GM19240 (cell line): Measurements from ENCODE around the gene CLDN19.
"Not testable (repeated sequence)": the region's sequence is repeated elsewhere in the genome, so short reads cannot be mapped to it uniquely, and the experiment has no call there.

Experiments
- DNase-seq: peaks from one replicate; pipeline ENCODE4 v3.0.0; 2011; ENCODE audit warnings: low spot score; ENCODE audit not compliant: insufficient read length

CLDN19 gene

DNA sequence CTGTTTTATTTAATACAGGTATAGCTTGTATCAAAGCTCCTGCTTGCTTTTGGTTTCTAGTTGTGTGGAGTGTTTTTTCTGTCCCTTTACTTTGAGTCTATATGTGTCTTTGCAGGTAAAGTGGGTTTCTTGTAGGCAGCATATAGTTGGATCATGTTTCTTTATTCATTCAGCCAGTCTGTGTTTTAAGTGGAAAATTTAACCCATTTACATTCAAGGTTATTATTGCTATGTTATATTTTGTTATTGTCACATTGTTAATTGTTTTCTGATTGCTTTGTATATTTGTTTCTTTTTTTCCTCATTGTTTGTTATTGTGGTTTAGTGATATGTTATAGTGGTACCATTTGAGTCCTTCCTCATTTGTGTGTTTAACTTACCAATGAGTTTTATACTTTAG is 26.7 kb downstream of the CLDN19 start:
- DNase-seq = no peak

DNA sequence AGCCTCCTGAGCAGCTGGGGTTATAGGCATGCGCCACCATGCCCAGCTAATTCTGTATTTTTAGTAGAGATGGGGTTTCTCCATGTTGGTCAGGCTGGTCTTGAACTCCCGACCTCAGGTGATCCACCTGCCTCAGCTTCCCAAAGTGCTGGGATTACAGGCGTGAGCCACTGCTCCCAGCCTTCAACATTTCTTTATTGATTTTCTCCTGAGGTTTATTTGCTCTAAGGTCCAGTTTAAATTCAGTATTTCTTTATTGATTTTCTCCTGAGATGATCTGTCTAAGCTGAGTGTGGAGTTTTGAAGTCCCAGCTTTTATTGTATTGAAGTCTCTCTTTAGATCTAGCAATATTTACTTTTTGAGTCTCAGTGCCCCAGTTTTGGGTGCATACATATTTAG is 27.2 kb downstream of the CLDN19 start:
- DNase-seq = not testable (repeated sequence)

DNA sequence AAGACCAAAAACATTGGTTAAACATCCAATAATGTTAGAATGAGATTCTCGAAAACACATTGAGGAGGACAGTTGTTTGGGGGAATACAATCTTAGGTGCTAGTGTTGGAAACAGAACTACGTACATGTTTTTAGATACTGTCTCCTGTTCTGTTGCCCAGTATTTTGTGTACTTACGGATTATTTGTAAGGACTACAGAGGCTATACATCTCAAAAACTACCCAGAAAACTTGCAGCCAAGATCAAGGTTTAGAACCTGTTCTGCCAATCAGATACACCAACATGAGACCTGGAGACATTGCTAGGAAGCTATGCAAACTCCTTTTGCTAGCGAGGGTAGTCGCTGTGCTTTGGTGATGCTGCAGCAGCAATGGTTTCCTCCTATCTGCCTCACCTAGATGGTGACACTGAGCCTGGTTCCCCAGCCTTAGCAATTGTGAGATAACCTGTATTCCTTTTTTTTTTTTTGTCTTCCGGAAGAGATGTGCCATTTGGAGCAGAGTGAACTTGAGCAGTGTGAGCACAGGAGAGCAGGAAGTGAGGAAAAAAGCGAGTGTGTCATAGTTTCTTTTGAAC is 36.1 kb downstream of the CLDN19 start:
- DNase-seq = no peak

DNA sequence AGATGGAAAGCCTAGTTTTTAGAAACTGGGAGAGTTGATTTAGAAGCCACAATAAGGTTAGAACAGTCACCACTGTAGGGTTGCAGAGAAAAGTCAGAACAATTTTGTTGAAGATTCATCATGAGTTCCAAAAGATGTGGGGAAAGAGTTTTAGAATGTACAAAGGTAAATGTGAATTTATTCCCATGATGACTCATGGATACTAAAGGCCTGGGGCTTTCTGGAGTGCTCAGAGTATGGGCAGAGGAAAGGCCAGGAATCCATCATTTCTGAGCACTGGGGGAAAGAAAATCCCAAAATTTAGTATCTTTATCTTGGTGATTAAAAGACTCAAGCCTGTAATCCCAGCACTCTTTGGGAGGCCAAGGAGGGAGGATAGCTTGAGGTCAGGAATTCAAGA is 40.0 kb downstream of the CLDN19 start:
- DNase-seq = no peak

DNA sequence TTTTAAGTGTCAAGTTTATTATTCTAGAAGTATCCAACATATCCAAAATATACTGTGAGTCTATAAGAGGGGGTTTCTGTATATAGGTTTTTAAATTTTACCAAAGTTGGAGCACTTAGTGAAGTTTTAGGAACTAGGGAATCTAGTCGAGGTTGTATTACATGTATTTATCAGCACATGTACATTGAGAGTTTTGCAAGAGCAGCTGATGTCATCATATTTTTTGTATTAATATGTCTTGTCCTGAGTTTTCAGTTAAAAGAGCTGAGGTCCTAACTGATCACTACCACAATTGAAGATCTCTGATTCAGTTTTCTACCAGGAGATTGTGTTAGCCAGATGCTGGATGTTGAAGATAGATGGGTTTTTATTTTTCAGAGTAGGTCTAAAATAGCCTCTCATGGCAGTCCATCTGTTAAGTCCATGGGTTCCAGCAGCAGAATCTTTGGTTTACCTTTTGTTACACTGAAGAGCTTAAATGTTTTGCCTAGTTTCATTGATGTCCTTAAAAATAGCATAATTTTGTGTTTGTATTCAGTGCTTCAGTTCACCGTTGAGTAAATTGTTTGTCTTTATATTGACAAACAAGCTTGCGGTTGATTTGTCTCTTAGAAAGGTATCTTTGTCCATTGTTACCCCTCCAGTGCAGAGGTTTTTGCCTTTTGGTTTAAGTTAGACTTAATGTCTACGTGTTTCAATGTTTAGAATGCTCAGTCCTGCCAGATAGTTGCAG is 41.8 kb downstream of the CLDN19 start:
- no peak for DNase-seq

DNA sequence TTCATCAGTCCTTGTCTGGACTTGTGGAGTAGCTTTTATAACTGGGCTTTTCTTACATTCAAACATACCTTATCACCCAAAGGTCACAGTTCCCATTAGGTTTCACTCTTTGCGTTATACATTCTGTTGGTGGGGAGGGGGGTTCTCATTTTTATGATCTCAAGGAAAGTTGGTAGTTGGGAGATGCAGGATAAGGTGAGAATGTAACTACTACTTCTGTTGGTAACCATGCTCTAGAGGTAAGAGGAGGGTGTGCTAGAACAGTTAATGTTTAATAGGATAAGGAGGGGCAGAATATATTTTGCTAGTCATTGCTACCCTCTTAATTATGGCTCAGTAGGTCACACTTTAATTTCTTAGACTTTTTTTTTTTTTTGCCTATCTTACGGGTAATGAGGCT is 47.1 kb downstream of the CLDN19 start:
- no peak for DNase-seq

DNA sequence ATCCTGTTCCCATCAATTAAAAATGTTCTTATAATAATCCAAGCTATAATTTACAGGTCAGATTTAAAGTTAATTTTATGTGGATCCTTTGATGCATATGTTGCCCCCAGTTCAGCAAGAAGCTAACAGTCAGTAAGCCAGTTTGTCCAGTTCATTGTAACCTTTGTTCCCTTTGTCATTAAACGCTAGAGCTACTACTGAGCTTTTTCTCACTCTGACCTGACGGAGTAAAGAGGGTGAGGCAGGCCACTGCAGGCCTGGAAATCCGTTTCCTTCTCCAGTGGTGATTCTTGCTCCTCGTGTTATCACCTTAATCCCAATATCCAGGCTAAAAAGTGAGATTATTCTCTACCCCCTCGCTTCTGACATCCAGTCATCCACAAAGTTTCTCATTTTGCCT is 47.6 kb downstream of the CLDN19 start:
- no peak for DNase-seq

DNA sequence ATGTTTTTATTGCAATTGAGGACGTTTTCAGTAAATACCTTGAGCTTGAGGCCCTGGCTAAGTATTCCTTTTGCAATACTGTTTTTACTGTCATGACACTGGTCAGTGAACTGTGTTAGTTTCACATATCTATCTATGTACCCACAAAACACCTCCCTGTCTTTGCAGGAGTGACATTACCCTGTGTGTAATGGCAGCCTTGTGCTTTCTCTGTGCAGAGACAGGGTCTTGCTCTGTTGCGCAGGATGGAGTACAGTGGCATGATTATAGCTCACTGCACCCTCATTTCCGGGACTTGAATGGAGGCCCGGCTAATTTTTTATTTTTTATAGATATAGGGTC is 48.9 kb downstream of the CLDN19 start:
- DNase-seq = no peak

DNA sequence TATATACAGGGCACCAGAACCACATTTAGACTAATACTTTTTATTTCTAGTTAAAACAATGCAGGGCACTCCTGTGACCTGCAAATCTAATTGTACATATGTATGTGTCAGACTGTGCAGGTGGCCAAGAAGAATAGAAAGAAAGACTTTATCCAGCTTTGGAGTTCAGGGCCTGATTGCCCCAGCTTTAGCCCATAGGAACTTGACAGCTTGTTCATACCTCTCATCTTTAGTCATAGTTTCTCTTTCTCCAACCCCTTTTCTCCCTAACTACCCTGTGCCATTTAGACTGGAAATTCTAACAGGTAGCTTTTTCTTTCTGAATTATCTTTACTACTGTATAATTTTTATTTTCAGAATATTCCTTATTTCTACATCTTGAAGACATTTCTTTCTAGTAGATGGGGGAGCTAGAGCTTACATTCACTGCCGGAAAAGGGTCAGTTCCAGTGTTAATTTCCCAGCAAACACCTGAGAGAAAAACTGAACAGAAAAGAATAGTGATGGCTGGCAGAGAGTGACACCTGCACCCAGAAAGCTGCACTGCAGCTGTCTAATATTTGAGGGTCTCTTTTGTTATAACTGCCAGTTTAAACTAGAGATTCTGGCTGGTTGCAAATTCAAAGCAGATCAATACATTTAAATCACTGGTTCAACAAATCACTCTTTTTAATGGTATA is 49.4 kb downstream of the CLDN19 start:
- no peak for DNase-seq

DNA sequence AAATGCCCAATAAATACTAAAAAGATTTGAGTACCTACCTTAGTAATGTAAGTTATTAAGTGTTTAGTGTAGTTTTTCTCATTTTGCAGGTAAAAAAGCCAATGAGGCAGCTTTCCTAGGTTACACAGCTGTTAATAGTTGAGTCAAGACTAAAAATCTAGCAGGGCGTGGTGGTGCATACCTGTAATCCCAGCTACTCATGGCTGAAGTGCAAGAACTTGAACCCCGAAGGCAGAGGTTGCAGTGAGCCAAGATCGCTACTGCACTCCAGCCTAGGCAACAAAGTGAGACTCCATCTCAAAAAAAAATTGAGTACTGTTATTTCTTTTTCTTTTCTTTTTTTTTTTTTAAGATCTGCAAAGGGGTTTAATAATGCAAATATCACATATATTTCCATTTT is 50.1 kb downstream of the CLDN19 start:
- no peak for DNase-seq

DNA sequence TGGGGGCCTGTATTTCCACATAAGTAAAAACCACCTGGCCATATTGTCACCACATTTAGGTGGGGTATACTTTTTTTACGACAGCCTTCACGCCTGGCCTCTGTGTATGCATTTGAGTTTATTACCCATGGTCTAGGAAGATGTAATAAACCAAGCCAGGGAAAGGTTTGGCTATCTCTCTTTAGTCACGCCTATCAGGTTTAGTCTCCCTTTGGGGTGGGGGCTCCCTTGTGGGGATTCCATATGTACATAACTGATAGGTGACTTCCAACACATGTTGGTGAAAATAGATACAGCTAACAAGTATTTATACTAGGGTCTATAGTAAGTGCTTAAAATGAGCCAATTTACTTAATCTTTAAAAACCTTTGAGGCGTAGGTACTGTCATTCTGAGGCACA is 53.6 kb downstream of the CLDN19 start:
- DNase-seq = no peak

DNA sequence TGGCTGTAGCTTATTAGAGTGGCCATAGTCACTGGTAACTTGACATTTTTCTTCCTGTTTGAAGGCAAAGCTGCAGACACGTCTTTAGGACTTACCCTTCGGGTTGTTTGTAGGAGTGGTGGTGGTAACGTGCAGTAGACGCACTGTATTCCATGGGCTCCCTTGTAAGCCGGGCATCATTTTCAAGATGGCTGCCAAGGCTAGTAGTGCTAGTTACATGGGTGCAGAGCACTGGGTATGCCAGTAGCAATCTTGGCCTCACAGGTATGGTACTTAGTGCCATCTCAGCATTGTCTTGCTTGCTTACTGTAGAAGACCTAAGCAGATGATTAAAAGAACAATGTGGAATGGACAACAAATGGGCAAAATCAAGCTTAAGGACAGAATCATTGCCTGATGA is 55.9 kb downstream of the CLDN19 start:
- DNase-seq = no peak
